Measurements from ENCODE around the gene DLGAP4.

DNA sequence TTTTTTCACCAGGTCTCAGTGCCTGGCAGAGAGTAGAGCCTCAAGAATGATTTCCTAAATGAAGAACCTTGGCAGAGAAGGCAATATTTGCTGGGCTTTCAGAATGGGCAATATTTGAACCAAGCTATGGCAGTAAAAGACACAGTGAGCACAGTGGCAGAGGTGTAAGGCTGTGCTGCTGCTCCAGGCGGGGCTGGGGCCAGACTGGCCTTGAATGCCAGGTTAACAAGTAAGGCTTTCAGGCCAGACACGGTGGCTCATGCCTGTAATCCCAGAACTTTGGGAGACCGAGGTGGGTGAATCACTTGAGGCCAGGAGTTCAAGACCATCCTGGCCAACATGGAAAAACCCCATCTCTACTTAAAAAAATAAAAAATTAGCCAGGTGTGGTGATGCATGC is 226.7 kb downstream of the DLGAP4 start:
- TF ChIP-seq CTCF (IDR thresholded peaks at IDR 0.05 in 4 of 5, conservative IDR thresholded peaks at IDR 0.05 in 1 of 5) (no peak), POLR2A (IDR thresholded peaks at IDR 0.05) (no peak)

All from gastrocnemius medialis (tissue), 4 donors.